ENCODE data around the gene BCOR. TPM values are rescaled to one million over a fixed set of nuclear protein-coding genes. Genes with fewer than 3 reads are reported as not detected.
A peak's percentile ranks its signal among the peaks of the same experiment; 100 is the strongest.

The BCOR gene
- total RNA-seq, 1 experiment from 2014 or later, result 134 TPM

GRCh38 chrX:40104630-40104984, 6.8 kb upstream of the BCOR start:
- no peak overlapping the region for H3K4ac ChIP-seq (ENCODE audit: low read depth, low read length)
- peaks cover 9% of the 10 kb centered on the region; the same call in 1 of the 2 replicates for H3K4me1 ChIP-seq (ENCODE audit: insufficient read depth, low read length)
- no peak overlapping the region for H2BK5ac ChIP-seq (ENCODE audit: insufficient read length, low read length)
- Mint-ChIP-seq H3K27ac (no peak overlapping the region), H3K27me3 (ENCODE audit: low read depth) (peaks cover 62% of the 10 kb centered on the region), H3K36me3 (ENCODE audit: insufficient read depth in 1 of 3, low read depth in 3 of 3) (peaks cover 0 to 6% (median 3%) of the 10 kb centered on the region in 3 experiments; a peak in 3 of 7 replicates), H3K9me3 (peaks cover 34 to 45% of the 10 kb centered on the region in 2 experiments), H3K4me1 (peaks cover 23 to 37% of the 10 kb centered on the region in 2 experiments), H3K4me3 (peak overlapping the region; percentile 58 to 73; a peak in 4 of 5 replicates)
- H4K8ac ChIP-seq (replicated peaks; ENCODE audit: insufficient read length, low read depth, low read length), result no peak overlapping the region
- no peak overlapping the region for H3K27ac ChIP-seq (ENCODE audit: insufficient read length, low read depth, low read length)
- no peaks in the 10 kb centered on the region for H3K79me1 ChIP-seq (ENCODE audit: insufficient read depth, low read depth, low read length, poor library complexity, severe bottlenecking)
- DNase-seq, result no peak
- no peak overlapping the region for H4K91ac ChIP-seq (ENCODE audit: insufficient read length, low read depth, low read length)
- no peaks in the 10 kb centered on the region for H3K79me2 ChIP-seq (ENCODE audit: insufficient read depth, low read length)
- no peak overlapping the region for H2BK120ac ChIP-seq (ENCODE audit: low read depth, low read length, poor library complexity, severe bottlenecking)
- no peak for TF ChIP-seq CTCF (conservative IDR thresholded peaks at IDR 0.05)
- H3T11ph ChIP-seq (ENCODE audit: low read length), result no peak overlapping the region
- no peak overlapping the region for H3K14ac ChIP-seq (ENCODE audit: insufficient read depth, low read length)
- H4K20me1 ChIP-seq (ENCODE audit: control insufficient read depth, insufficient read depth, insufficient read length), result peaks cover 3% of the 10 kb centered on the region
- no peak overlapping the region for H2AK5ac ChIP-seq (ENCODE audit: insufficient read length, low read length)
- no peak overlapping the region for H3K23ac ChIP-seq (ENCODE audit: insufficient read length, low read depth, low read length)
- no peaks in the 10 kb centered on the region for H3K9me3 ChIP-seq (ENCODE audit: control insufficient read depth, low read depth, low read length)
- H3K9ac ChIP-seq (ENCODE audit: extremely low read depth, insufficient read length, low read length), result no peak overlapping the region
- H2BK20ac ChIP-seq (ENCODE audit: low read depth, low read length, poor library complexity, severe bottlenecking), result no peak overlapping the region
- H2AFZ ChIP-seq (ENCODE audit: low read length), result no peak overlapping the region
- H2BK12ac ChIP-seq (ENCODE audit: insufficient read length, low read depth, low read length), result no peak overlapping the region
- peak overlapping the region; percentile 72 for H3K4me2 ChIP-seq (ENCODE audit: insufficient read depth, insufficient read length, low read length)
- peaks cover 34% of the 10 kb centered on the region for H3K23me2 ChIP-seq (ENCODE audit: insufficient read length, low read depth, low read length, poor library complexity, severe bottlenecking)
- peaks cover 48% of the 10 kb centered on the region for H3K27me3 ChIP-seq (ENCODE audit: insufficient read depth, low read length)
- no peak overlapping the region for H2BK15ac ChIP-seq (ENCODE audit: low read depth, low read length)
- H3K56ac ChIP-seq (ENCODE audit: insufficient read length, low read depth, low read length), result no peak overlapping the region
- H4K5ac ChIP-seq (ENCODE audit: insufficient read length, low read depth, low read length), result no peak overlapping the region
- H3K18ac ChIP-seq (ENCODE audit: insufficient read length, low read depth, low read length), result no peak overlapping the region
- no CpG with 5 or more reads among the region's 39 CpGs for whole genome bisulfite sequencing (ENCODE audit: extremely low coverage, insufficient read length, low lambda C conversion rate)

Data from H9 (cell line).